Stimulated activated CD4-positive, alpha-beta T cell treated with anti-CD3 and anti-CD28 coated beads, TNF-alpha, amount 100 ng/mL, for 4 hours (primary cell): Measurements from ENCODE around the gene ATP6V0A4.
"Not testable (repeated sequence)": the region's sequence is repeated elsewhere in the genome, so short reads cannot be mapped to it uniquely, and the experiment has no call there.

ENCODE experiments used
- DNase-seq, 3 experiments: peaks; one replicate each; pipeline ENCODE4 v3.0.0-alpha.2; 2020; ENCODE audit warnings: low read depth in 3 of 3

ATP6V0A4 gene

DNA sequence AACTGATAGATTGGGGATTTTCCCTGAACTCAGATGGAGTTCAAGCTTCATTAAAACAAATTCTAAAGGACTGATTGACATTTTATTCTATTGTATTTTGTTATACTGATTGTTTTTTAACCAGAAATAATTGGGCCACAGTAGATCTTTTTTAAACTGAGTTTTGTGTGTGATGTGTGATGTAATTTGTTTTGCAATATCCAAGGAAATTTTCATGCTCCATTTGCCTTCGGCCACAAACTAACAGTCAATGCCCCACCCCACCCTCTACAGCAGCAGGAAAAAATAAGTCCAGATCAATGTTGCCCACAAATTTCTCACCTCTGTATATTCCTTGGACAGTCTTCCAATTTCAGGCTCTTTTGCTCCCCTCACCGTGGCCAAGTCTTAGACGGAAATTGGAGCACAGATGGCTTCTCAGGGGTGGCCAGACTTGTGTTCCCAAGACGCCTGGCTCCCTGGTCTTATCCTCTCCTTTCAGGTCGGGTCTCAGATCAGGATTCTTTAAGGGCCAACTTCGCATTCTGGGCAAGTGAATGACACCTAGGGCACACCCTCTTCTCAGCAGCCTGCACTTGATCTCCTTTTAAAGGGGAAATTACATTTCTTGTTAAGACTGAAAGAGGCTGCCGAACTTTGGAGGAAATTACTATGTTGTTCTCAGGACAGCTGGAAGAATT lies 97.0 kb downstream of the ATP6V0A4 start, which contains the start of gene SVOPL:
Gene SVOPL, minus strand, starts transcription at position 506 of the 680 bp plus-strand sequence. CDS start 22,317 bp downstream, outside the sequence.
- no peak for DNase-seq

DNA sequence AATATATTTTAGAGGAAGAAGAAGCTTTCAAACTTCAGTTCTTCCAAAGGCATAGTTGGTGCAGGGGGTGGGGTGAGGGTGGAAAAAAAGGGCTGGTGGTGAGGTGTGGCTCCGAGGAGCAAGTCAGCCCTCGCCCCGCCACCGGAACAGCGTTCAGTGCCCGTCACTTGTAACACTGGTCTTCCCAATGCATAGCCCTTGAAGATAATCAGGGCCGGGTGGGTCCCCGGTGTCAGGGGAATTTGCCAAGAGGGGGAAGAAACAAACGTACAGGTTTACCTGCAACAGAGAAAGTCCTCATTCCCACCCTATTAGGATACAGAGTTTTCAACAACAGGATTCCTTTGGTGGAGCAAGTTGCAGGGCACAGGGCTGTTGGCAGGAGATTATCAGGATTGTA lies 98.3 kb downstream of the ATP6V0A4 start:
- no peak for DNase-seq

GRCh38 chr7:138698281-138698680 lies 99.7 kb downstream of the ATP6V0A4 start:
- DNase-seq: no peak

- no peak for DNase-seq
Measured at GRCh38 chr7:138697535-138698182, 100.3 kb downstream of the ATP6V0A4 start.

GRCh38 chr7:138695776-138696175 lies 102.2 kb downstream of the ATP6V0A4 start:
- not testable (repeated sequence) for DNase-seq

- DNase-seq: no peak
Measured at GRCh38 chr7:138695106-138695505, 102.9 kb downstream of the ATP6V0A4 start.

- DNase-seq: no peak
Measured at GRCh38 chr7:138691178-138691577, 106.8 kb downstream of the ATP6V0A4 start.

- no peak for DNase-seq
Measured at GRCh38 chr7:138690495-138690894, 107.5 kb downstream of the ATP6V0A4 start.

GRCh38 chr7:138688037-138688436 lies 110.0 kb downstream of the ATP6V0A4 start:
- not testable (repeated sequence) for DNase-seq

DNA sequence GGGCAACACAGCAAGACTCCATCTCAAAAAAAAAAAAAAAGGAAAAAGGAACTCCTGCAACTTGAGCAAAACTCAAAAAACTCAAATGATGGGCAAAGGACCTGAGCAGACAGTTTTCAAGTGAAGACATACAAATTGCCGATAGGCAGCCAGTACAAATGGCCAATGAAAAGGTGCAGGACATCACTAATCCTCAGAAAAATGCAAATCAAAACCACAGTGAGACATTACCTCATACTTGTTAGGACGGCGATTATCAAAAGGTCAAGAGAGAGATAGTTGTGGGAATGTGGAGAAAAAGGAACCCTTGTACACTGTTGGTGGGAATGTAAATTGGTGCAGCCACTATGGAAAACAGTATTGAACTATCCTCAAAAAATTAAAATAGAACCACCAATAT lies 113.7 kb downstream of the ATP6V0A4 start:
- no peak for DNase-seq

- no peak for DNase-seq
Measured at GRCh38 chr7:138679793-138680192, 118.2 kb downstream of the ATP6V0A4 start.

- DNase-seq: no peak
Measured at GRCh38 chr7:138670594-138670993, 127.4 kb downstream of the ATP6V0A4 start.

GRCh38 chr7:138669364-138669763 lies 128.6 kb downstream of the ATP6V0A4 start:
- no peak for DNase-seq

DNA sequence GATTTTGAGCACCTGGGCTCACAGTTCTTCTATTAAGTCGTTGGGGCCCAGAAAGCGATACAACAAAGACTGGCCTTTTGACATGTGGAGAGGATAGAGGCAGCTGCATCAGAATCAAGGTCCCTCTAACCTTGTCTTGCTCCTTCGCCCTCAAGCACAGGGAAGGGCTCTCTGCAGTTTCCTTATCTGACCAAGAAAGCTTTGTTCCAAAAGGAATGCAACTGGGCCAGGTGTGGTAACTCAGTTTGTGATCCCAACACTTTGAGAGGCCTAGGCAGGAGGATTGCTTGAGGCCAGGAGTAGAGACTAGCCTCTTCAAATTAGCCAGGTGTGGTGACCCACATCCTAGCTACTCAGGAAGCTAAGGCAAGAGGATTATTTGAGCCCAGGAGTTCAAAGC lies 129.1 kb downstream of the ATP6V0A4 start:
- DNase-seq: no peak

GRCh38 chr7:138668229-138668596 lies 129.8 kb downstream of the ATP6V0A4 start:
- no peak for DNase-seq

DNA sequence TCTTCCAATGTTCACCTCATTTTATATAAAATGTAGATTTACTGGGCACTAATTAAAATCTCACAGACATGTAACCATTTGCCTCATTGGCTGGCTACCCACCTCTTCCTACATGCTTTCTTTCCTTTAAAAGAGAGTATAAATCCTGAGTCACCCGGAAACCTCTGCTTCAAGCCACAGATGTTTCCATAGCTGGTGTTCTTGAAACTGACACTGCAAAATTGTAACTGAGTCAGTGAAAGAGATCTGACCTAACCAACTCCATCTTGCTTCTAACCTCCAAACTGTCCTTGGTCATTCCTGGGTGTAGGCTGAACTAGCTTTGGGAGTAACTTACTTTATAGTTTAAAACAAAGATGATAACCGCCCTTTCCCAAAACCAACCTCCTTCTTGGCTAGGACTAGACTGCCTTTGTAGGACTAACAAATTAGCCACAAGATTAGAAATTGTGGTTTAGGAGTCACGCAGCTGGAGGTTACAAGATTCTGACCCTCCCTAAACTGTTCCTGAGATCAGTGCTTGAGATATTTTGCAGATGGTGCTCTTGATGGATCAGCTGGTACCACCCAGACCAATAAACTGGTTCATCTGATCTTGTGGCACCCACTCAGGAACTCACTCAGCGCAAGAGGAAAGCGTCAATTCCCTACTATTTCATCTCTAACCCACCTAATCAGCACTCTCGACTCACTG lies 130.3 kb downstream of the ATP6V0A4 start:
- DNase-seq: no peak

GRCh38 chr7:138666385-138666784 lies 131.6 kb downstream of the ATP6V0A4 start:
- DNase-seq: no peak

GRCh38 chr7:138665669-138666140 lies 132.3 kb downstream of the ATP6V0A4 start:
- no peak for DNase-seq

DNA sequence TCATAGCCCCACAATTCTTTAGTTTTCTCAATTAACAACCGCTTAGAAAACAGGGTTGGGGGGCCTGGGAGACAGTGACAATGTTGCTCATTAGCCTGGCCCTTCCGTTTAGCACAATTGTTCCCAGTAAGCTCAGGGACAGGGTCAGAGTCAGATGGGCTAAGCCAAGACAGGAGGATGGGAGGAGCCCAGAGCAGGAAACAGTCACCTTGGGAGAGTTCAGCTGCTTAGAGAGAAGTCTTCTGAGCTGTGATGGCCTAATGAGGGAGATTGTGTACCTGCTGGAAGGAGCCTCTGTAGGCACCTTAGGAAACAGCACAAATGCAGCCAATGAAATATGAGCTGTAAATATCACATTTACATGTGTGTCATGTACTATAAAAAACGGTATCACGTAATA lies 132.7 kb downstream of the ATP6V0A4 start:
- DNase-seq: no peak

DNA sequence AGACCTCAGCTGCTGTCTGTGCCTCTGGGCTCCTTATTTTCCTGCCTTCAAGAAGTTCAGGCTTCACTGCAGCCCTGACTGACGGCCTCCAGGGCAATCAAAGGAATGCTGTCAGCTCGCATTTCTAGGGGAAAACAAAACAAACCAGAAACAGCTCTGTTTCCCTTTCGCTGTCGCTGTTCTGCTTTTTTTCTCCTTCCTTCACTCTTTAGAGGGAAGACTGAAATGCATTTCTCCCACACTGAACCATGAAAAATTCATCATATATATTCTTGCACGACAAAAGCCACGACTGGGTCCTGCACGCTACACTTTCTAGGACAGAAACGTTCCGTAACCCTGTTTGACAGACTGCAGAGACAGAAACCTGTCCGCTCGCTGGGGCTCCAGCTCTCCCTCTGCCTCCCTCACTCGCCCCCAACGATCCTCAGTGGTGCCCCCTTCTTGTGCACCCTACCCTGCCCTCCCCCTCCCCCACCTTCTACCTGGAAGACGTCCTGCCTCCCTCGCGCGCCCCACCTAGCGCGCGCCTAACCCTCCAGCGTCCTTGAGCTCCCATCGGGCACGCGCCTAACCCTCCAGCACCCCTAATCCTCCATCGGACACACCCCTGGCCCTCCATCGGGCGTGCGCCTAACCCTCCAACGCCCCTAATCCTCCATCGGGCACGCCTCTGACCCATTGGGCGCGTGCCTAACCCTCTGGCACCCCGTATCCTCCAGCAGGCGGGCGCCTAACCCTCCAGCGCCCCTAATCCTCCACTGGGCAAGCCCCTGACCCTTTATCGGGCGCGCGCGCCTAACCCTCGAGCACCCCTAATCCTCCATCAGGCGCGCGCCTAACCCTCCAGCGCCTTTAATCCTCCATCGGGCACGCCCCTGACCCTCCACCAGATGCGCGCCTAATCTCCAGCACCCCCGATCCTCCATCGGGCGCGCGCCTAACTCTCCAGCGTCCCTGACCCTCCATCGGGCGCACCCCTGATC lies 134.0 kb downstream of the ATP6V0A4 start:
- no peak for DNase-seq

GRCh38 chr7:138662991-138663320 lies 135.0 kb downstream of the ATP6V0A4 start:
- DNase-seq: no peak
